SKM-1 treated with dmso at 0.1 percent for 144 hours (cell line): ENCODE data around the gene IGFLR1.
"Not testable (repeated sequence)": the region's sequence is repeated elsewhere in the genome, so short reads cannot be mapped to it uniquely, and the experiment has no call there.

Experiments
- DNase-seq: peaks from one replicate; lab custom pipeline; 2025; ENCODE audit not compliant: unreplicated experiment; lab: John Stamatoyannopoulos, UW

Gene IGFLR1

DNA sequence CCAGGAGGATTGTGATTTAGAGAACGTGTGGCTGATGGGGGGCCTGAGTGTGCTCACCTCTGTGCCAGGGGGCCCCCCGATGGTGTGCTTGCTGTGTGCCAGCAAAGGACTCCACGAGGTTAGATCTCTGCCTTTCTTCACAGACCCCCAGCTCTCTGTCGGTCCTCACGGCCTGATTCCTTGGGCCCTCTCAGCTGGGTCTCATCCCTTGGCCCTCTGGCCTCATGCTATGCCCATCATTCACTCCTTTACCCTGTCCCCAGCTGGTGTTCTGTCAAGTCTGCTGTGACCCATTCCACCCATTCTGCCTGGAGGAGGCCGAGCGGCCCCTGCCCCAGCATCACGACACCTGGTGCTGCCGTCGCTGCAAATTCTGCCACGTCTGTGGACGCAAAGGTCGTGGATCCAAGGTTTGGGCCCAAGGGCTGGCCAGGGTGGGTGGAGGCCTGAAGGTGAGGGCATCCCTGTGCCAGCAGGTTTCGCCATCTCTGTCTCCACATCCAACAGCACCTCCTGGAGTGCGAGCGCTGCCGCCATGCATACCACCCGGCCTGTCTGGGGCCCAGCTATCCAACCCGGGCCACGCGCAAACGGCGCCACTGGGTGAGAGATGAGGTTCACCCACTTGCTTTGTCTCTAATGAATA lies 16.9 kb downstream of the IGFLR1 start:
- no peak for DNase-seq

DNA sequence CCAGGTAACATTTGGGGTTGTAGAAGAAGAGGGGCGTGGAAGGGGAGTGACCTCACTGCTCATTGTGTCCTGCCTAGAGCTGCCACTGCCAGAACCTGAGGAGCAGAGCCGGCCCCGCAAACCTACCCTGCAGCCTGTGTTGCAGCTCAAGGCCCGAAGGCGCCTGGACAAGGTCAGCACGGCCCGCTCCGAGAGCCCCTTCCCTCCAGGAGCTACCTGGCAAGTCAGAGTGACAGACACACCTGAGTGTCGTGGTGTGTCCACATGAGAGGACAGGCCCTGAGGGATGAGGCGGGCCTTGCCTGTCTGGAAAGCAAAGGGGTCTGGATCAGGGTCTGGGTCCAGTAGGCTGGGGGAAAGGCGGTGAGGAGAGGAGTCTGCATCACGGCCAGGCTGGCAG lies 17.7 kb downstream of the IGFLR1 start:
- DNase-seq: no peak

DNA sequence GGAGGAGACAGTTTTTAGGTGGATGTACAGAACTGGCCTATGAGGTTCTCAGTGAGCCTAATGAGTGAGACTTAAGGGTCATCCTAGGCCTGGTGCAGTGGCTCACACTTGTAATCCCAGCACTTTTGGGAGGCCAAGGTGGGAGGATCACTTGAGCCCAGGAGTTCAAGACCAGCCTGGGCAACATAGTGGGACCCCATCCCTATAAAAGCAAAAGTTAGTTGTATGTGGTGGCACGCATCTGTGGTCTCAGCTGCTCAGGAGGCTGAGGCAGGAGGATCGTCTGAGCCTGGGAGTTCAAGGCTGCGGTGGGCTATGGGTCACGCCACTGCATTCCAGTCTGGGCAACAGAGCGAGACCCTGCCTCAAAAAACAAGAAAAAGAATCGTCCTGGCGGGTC lies 18.1 kb downstream of the IGFLR1 start:
- DNase-seq: not testable (repeated sequence)

- DNase-seq: no peak
Measured at GRCh38 chr19:35723671-35724070, 18.6 kb downstream of the IGFLR1 start.

DNA sequence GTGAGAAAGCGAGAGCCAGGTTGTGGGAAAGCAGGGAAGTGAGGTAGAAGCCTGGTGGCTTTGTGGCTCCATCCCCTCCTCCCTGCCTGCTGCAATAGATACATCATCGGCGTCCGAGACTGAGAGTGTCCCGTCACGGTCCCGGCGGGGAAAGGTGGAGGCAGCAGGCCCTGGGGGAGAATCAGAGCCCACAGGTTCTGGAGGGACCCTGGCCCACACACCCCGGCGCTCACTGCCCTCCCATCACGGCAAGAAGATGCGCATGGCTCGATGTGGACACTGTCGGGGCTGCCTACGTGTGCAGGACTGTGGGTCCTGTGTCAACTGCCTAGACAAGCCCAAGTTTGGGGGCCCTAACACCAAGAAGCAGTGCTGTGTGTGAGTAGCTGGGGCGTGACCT lies 19.4 kb downstream of the IGFLR1 start:
- no peak for DNase-seq

DNA sequence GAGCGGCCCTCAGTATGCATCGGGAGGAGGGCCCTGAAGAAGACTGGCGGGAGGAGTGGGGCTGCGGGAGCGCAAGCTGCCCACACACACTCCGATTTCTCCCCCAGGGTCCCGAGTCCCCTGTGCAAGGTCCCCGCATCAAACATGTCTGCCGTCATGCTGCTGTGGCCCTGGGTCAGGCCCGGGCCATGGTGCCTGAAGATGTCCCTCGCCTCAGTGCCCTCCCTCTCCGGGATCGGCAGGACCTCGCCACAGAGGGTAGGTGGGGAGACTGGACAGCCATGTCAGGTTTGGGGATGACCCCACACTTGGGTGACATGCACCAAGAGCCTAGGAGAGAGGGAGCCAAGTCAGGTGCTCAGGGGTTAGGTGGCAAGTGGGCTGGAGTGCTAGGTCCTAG lies 19.8 kb downstream of the IGFLR1 start:
- no peak for DNase-seq

DNA sequence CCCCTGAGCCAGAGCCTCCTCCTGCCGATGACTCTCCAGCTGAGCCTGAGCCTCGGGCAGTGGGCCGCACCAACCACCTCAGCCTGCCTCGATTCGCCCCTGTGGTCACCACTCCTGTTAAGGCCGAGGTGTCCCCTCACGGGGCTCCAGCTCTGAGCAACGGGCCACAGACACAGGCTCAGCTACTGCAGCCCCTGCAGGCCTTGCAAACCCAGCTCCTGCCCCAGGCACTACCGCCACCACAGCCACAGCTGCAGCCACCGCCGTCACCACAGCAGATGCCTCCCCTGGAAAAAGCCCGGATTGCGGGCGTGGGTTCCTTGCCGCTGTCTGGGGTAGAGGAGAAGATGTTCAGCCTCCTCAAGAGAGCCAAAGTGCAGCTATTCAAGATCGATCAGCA lies 20.9 kb downstream of the IGFLR1 start:
- DNase-seq: no peak

GRCh38 chr19:35720648-35721047 lies 21.6 kb downstream of the IGFLR1 start:
- no peak for DNase-seq

- no peak for DNase-seq
Measured at GRCh38 chr19:35720163-35720524, 22.1 kb downstream of the IGFLR1 start.

- DNase-seq: no peak
Measured at GRCh38 chr19:35719402-35720162, 22.7 kb downstream of the IGFLR1 start.

DNA sequence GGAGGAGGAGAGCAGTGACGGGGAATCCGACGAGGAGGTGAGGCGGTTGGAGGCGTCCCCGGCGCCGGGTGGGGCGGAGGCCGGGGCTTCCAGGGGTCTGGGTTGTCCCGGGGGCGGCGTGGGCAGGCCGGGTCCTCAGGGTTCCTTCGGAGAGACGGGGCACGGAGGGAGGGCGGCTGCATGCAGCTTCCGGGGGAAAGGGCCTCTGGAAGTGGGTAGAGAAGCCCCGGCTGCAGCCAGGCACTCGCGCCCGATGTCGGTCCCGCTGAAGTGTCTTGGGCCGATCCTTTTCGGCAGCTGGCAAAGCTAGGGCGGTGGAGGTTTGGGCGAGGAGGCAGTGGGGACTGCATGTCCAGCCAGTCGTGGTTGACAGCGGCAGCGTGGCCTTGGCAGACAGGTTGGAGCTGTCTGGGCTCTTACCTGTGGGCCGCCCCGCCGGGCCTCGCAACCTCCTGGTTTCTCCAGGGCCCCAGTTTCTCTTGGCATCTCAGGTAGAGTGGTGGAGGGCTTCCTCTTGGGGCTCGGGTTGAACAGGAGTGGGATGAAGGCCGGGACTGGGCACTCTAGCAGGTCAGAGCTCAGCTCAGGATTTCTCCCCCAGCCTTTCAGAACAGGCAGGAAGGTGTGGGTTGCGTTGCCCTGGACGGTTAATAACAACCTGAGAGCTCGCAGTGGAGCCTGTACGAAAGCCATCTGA lies 23.8 kb downstream of the IGFLR1 start:
- DNase-seq: no peak

- DNase-seq: no peak
Measured at GRCh38 chr19:35717665-35718344, 24.4 kb downstream of the IGFLR1 start, which contains the start of gene KMT2B. KMT2B (plus strand) TSS chr19:35718003; CDS start chr19:35718019, 16 bp downstream.

- peak; percentile 96 for DNase-seq
Measured at GRCh38 chr19:35716801-35717664, 25.2 kb downstream of the IGFLR1 start.

- DNase-seq: no peak
Measured at GRCh38 chr19:35715981-35716800, 26.1 kb downstream of the IGFLR1 start.

- DNase-seq: no peak
Measured at GRCh38 chr19:35715355-35715809, 26.9 kb downstream of the IGFLR1 start.

DNA sequence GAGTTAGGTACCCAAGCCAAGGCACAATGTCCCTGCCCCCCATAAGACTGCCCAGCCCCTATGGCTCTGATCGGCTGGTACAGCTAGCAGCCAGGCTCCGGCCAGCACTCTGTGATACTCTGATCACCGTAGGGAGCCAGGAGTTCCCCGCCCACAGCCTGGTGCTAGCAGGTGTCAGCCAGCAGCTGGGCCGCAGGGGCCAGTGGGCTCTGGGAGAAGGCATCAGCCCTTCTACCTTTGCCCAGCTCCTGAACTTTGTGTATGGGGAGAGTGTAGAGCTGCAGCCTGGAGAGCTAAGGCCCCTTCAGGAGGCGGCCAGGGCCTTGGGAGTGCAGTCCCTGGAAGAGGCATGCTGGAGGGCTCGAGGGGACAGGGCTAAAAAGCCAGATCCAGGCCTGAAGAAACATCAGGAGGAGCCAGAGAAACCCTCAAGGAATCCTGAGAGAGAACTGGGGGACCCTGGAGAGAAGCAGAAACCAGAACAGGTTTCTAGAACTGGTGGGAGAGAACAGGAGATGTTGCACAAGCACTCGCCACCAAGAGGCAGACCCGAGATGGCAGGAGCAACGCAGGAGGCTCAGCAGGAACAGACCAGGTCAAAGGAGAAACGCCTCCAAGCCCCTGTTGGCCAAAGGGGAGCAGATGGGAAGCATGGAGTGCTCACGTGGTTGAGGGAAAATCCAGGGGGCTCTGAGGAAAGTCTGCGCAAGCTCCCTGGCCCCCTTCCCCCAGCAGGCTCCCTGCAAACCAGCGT lies 27.5 kb downstream of the IGFLR1 start:
- no peak for DNase-seq

DNA sequence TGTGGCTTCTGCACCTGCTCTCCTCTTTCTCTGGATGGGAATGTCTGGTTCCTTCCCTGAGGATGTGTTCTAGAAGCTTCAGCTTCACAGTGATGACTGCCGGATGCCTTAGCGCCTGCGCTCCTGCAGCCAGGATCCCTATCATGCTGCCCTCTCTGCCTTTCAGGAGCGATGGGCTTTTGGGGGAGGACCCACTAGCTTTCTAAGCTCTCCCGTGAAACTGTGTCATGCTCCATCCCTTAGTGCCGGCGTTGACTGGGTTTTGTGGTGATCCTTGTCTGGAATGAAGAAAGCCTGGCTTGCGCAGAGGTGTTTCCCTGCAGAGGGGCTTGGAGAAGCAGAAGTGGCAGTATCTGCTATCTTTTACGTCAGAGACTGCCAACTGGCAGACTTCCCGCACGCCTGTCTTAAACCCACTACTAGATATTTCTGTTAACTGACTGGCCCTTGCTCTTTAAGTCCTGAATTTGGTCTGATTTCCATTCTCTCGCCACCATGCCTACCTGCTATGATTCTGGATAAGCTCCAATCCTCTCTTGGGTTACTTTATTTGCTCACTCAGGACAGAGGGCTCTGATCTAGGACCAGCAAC lies 28.3 kb downstream of the IGFLR1 start:
- no peak for DNase-seq

DNA sequence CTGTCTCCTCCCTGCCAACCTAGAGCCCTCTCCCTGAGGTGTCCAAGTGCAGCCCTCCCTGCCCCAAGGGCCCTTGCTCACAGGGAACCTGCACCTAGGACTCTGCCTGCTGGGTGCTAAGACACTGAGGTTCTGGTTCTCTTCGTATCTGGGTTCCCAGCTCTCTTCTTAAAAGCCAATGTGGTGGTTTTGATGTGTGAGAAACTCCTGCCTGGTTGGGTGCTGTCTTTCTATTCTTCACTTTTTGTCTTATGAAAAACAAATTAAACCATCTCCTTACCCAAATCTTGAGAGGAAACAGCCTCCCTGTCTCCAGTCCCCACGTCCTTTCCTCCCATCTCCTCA lies 28.8 kb downstream of the IGFLR1 start:
- DNase-seq: no peak
